GM19455 (cell line): ENCODE measurements around the gene ABCC12.
A peak's percentile ranks its signal among the peaks of the same experiment; 100 is the strongest.
"Not testable (repeated sequence)": the region's sequence is repeated elsewhere in the genome, so short reads cannot be mapped to it uniquely, and the experiment has no call there.

Source experiments
- ATAC-seq: cut with Tn5 transposase; IDR thresholded peaks from one replicate; pipeline ENCODE4 v1.9.1; 2021; ENCODE audit not compliant: unreplicated experiment

ABCC12 gene

GRCh38 chr16:48155926-48156789 is at the start of gene ABCC12:
Gene ABCC12 (minus strand): TSS chr16:48155993. CDS start chr16:48146424, 9,569 bp downstream.
- ATAC-seq = no peak

- no peak for ATAC-seq
Observed at GRCh38 chr16:48204825-48205151, 49.0 kb upstream of the ABCC12 start.

- no peak for ATAC-seq
Observed at GRCh38 chr16:48203974-48204824, 48.4 kb upstream of the ABCC12 start.

GRCh38 chr16:48201515-48202201 is 45.9 kb upstream of the ABCC12 start:
- no peak for ATAC-seq

- no peak for ATAC-seq
Observed at GRCh38 chr16:48197294-48197693, 41.5 kb upstream of the ABCC12 start.

GRCh38 chr16:48194828-48195556 is 39.2 kb upstream of the ABCC12 start:
- ATAC-seq = no peak

GRCh38 chr16:48193846-48194245 is 38.1 kb upstream of the ABCC12 start:
- no peak for ATAC-seq

GRCh38 chr16:48188449-48189102 is 32.8 kb upstream of the ABCC12 start:
- peak; percentile 77 for ATAC-seq

- ATAC-seq = no peak
Observed at GRCh38 chr16:48187779-48188178, 32.0 kb upstream of the ABCC12 start.

- ATAC-seq = no peak
Observed at GRCh38 chr16:48184681-48185080, 28.9 kb upstream of the ABCC12 start.

- ATAC-seq = no peak
Observed at GRCh38 chr16:48182979-48183537, 27.3 kb upstream of the ABCC12 start.

GRCh38 chr16:48181746-48182520 is 26.1 kb upstream of the ABCC12 start:
- ATAC-seq = not testable (repeated sequence)

- ATAC-seq = no peak
Observed at GRCh38 chr16:48180868-48181480, 25.2 kb upstream of the ABCC12 start.

GRCh38 chr16:48176635-48177408 is 21.0 kb upstream of the ABCC12 start:
- no peak for ATAC-seq

GRCh38 chr16:48173889-48174288 is 18.1 kb upstream of the ABCC12 start:
- no peak for ATAC-seq

- ATAC-seq = no peak
Observed at GRCh38 chr16:48172682-48173081, 16.9 kb upstream of the ABCC12 start.

- ATAC-seq = no peak
Observed at GRCh38 chr16:48169896-48170295, 14.1 kb upstream of the ABCC12 start.

GRCh38 chr16:48168075-48168474 is 12.3 kb upstream of the ABCC12 start:
- ATAC-seq = no peak
